DND-41 (cell line): ENCODE measurements around the gene PPP4R1.

Experiments used
- ATAC-seq: fragments of 200-7000 bp; cut with Tn5 transposase; 3 replicates; pipeline ENCODE4 v1.9.1; 2021; ENCODE audit warnings: low read depth; ENCODE audit not compliant: insufficient read depth
- DNase-seq: peaks from one replicate; pipeline ENCODE4 v3.0.0-alpha.2; 2020
- H2AFZ ChIP-seq: 2 replicates; pipeline ENCODE4 v1.6.0; 2012; ENCODE audit warnings: low read depth, low read length
- H3K27ac ChIP-seq: 2 replicates; pipeline ENCODE4 v1.5.1; 2012; ENCODE audit warnings: low read length, inconsistent platforms
- H3K27me3 ChIP-seq: fragments of 200-600 bp; sonication (generic); 2 replicates; pipeline ENCODE4 v1.6.0; 2012; ENCODE audit warnings: low read length, mild to moderate bottlenecking, inconsistent platforms; ENCODE audit not compliant: insufficient read depth, poor library complexity
- H3K36me3 ChIP-seq: 2 replicates; pipeline ENCODE4 v1.5.1; 2012; ENCODE audit warnings: low read length, inconsistent platforms; ENCODE audit not compliant: insufficient read depth
- H3K4me1 ChIP-seq: 2 replicates; pipeline ENCODE4 v1.5.1; 2012; ENCODE audit warnings: mild to moderate bottlenecking, low read length; ENCODE audit not compliant: insufficient read depth
- H3K4me2 ChIP-seq: 2 replicates; pipeline ENCODE4 v1.6.0; 2012; ENCODE audit warnings: mild to moderate bottlenecking, moderate library complexity, low read length, inconsistent platforms; ENCODE audit not compliant: insufficient read depth
- H3K4me3 ChIP-seq, 2 experiments: fragments of 200-600 bp in 1 of 2; shearing (Covaris generic) in 1 of 2; 2 replicates each; pipeline ENCODE4 v1.5.1; 2012 to 2016; ENCODE audit warnings: inconsistent platforms in 2 of 2, low read length in 2 of 2, mild to moderate bottlenecking in 2 of 2, low read depth in 1 of 2, moderate library complexity in 1 of 2
- H3K79me2 ChIP-seq: 2 replicates; pipeline ENCODE4 v1.6.0; 2012; ENCODE audit warnings: low read length, inconsistent platforms; ENCODE audit not compliant: insufficient read depth
- H3K9ac ChIP-seq: 2 replicates; pipeline ENCODE4 v1.6.0; 2012; ENCODE audit warnings: low read depth, mild to moderate bottlenecking, inconsistent platforms, low read length, moderate library complexity
- H3K9me3 ChIP-seq: 2 replicates; pipeline ENCODE4 v1.5.1; 2012; ENCODE audit warnings: low read length, moderate library complexity, mild to moderate bottlenecking, inconsistent platforms; ENCODE audit not compliant: insufficient read depth, severe bottlenecking
- H4K20me1 ChIP-seq: 2 replicates; pipeline ENCODE4 v1.6.0; 2012; ENCODE audit warnings: low read length; ENCODE audit not compliant: insufficient read depth
- CTCF ChIP-seq: IDR thresholded peaks from 2 replicates; pipeline ENCODE4 v1.5.1; 2012; ENCODE audit warnings: borderline replicate concordance, low read length, moderate library complexity, mild to moderate bottlenecking; ENCODE audit not compliant: poor library complexity, severe bottlenecking; ENCODE audit errors: extremely low read depth
- EZH2 ChIP-seq: IDR thresholded peaks from 3 replicates; pipeline ENCODE4 v1.6.1; 2012; ENCODE audit warnings: borderline replicate concordance, low read depth, mild to moderate bottlenecking, moderate library complexity, low read length, inconsistent platforms; ENCODE audit not compliant: severe bottlenecking

The PPP4R1 gene

DNA sequence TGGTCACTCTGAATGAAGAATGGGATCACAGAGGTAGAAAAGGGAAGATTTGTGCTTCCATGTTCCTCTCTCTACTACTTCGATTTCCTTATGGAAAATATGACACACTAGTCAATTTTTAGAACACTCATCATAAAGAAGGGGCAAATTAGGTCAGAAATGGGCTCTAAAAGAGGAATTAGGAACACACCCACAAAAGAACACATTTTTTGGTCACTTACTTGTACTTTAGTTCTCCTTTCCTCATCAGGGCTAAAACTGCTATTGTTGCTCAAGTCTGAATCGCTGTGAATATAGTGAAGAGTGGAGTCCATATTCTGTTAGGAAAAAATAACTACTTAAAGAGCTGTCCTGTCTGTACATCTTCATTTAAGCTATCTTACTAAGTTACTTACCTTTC, 52.6 kb downstream of the PPP4R1 start:
- no peaks in the 10 kb centered on the region for H3K4me1 ChIP-seq
- H3K27me3 ChIP-seq, result no peaks in the 10 kb centered on the region
- H3K36me3 ChIP-seq, result peaks cover 91% of the 10 kb centered on the region
- no peak for ATAC-seq
- no peaks in the 10 kb centered on the region for H3K9me3 ChIP-seq
- no peak overlapping the region for H3K9ac ChIP-seq
- H2AFZ ChIP-seq, result no peak overlapping the region
- no peak for DNase-seq
- H3K4me2 ChIP-seq, result no peak overlapping the region
- H3K27ac ChIP-seq, result no peak overlapping the region
- no peak overlapping the region for H3K4me3 ChIP-seq
- no peaks in the 10 kb centered on the region for H4K20me1 ChIP-seq
- no peaks in the 10 kb centered on the region for H3K79me2 ChIP-seq
- no peak for TF ChIP-seq EZH2
- TF ChIP-seq CTCF, result no peak

DNA sequence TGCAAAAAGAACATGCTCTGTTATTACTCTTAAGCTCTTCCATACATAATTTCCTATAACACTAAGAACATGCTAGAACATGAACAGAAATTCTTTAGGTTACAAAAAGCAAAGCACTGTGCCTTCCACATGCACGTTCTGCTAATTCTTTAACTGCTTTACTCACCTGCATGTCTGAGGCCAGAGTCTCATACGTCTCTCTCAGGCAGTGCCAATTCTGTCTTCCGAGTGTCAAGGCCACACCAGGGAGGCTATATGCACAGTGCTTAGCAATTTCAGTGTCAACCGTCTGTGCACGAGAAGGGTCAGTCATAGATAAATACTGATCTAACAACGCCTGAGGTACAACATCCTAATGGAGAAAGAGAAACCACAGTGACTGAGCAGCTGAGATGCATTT, 55.1 kb downstream of the PPP4R1 start:
- no peak overlapping the region for H2AFZ ChIP-seq
- H3K9ac ChIP-seq, result no peak overlapping the region
- H3K27me3 ChIP-seq, result no peaks in the 10 kb centered on the region
- no peak overlapping the region for H3K27ac ChIP-seq
- ATAC-seq (no peak), DNase-seq (no peak)
- H3K9me3 ChIP-seq, result no peaks in the 10 kb centered on the region
- H4K20me1 ChIP-seq, result no peaks in the 10 kb centered on the region
- H3K4me1 ChIP-seq, result no peaks in the 10 kb centered on the region
- H3K4me2 ChIP-seq, result no peak overlapping the region
- no peak overlapping the region for H3K4me3 ChIP-seq
- H3K79me2 ChIP-seq, result no peaks in the 10 kb centered on the region
- peaks cover 92% of the 10 kb centered on the region for H3K36me3 ChIP-seq
- TF ChIP-seq CTCF, result no peak
- no peak for TF ChIP-seq EZH2

DNA sequence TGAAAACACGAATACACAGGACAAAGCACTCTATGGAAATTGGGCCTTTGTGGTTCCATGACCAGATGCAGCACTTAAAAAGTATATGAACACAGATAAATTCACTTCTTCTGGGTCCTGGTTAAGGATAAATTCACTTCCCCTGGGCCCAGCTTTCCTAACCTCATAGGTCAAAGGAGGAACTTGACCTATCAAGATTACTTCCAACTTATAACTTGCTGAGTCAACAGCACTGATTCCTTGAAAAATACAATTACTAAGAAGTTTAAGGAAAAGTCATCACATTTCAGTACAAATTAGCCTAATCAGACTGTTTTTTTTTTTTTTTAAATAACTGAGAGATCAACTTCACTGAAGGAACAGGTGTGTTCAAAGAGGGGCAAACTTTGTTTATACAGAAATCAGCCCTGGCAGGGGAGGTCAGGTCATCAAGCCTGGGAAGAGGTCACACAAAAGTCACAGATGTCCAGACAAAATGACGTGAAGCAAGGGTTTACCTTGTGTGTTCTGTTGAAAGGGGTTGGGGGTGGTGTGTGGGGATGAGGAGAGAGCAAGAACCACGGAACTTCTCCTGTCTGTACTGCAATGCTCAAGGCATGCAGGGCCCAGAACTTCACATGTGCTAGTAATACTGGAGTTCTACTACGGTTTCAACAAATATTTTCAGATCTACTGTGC, 55.8 kb downstream of the PPP4R1 start:
- Histone ChIP-seq H3K36me3 (peaks cover 91% of the 10 kb centered on the region), H3K27me3 (no peaks in the 10 kb centered on the region), H3K4me2 (no peak overlapping the region), H3K9ac (no peak overlapping the region), H4K20me1 (no peaks in the 10 kb centered on the region), H2AFZ (no peak overlapping the region), H3K4me3 (no peak overlapping the region), H3K27ac (no peak overlapping the region), H3K4me1 (no peaks in the 10 kb centered on the region), H3K9me3 (no peaks in the 10 kb centered on the region), H3K79me2 (no peaks in the 10 kb centered on the region)
- DNase-seq, result no peak
- TF ChIP-seq CTCF (no peak), EZH2 (no peak)
- no peak for ATAC-seq
